Ovary (tissue), 3 donors: ENCODE measurements around the gene PCGF1.

ENCODE experiments used
- POLR2A ChIP-seq: fragments of 450-650 bp; IDR thresholded peaks from one replicate; pipeline ENCODE4 v1.6.1; 2017; ENCODE audit warnings: antibody characterized with exemption, mild to moderate bottlenecking, moderate library complexity
- TF ChIP-seq, protein P1 (sequence below), 3 donors: fragments of 450-650 bp in 2 of 3; fragments of 200-600 bp in 1 of 3; IDR thresholded peaks; one replicate each; pipeline versions ENCODE4 v1.5.1 to v1.8.0; 2016 to 2022; ENCODE audit warnings: antibody characterized with exemption in 3 of 3, mild to moderate bottlenecking in 1 of 3
- donor health status: DM: no; HTN: no; CAD: no.

DNA sequence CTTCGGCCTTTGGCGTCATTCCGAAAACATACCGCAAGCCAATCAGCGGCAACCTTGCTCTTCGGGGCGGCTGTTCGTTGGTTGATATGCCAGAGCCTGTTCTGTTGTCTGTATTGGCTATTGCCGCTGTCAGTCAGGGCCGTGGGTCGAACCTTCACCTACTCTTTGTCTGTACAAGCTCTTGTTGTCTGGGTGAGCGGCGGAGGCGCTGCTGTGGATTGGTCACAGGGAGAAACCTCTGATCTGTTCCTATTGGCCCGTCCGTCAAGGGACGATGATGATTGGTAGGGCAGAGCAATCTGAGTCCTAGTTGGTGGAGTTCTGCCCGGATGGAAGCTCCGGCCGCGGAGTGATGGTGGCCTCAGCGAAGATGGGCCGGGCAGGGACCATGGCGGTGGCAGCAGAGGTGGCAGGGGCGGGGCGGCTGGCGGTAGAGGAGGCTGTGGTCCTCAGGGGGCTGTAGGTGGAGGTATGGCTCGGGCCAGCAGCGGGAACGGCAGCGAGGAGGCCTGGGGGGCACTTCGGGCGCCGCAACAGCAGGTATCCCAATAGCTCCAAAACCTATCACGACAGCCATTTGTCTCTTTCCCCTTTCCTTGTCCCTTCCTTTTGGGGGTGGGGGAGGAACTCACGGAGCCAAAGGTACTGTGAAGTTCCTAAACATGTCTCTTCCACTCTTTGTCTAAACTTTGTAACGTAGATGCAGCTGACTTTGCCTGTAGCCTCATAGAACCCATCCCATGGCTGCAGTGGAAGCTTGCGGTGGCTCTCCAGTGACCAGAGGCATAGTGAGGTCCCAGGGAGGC is 49.2 kb downstream of the PCGF1 start, which contains the start of gene WBP1:
- TF ChIP-seq, protein P1, sequence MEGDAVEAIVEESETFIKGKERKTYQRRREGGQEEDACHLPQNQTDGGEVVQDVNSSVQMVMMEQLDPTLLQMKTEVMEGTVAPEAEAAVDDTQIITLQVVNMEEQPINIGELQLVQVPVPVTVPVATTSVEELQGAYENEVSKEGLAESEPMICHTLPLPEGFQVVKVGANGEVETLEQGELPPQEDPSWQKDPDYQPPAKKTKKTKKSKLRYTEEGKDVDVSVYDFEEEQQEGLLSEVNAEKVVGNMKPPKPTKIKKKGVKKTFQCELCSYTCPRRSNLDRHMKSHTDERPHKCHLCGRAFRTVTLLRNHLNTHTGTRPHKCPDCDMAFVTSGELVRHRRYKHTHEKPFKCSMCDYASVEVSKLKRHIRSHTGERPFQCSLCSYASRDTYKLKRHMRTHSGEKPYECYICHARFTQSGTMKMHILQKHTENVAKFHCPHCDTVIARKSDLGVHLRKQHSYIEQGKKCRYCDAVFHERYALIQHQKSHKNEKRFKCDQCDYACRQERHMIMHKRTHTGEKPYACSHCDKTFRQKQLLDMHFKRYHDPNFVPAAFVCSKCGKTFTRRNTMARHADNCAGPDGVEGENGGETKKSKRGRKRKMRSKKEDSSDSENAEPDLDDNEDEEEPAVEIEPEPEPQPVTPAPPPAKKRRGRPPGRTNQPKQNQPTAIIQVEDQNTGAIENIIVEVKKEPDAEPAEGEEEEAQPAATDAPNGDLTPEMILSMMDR (IDR thresholded peaks at IDR 0.05), result no peak
- TF ChIP-seq POLR2A, result no peak
